Uterus (tissue), 4 donors: ENCODE data around the gene KRTAP19-7. TPM values are rescaled to one million over a fixed set of nuclear protein-coding genes. Genes with fewer than 3 reads are reported as not detected.

ENCODE experiments used
- DNase-seq, 2 donors: peaks; one replicate each; pipeline ENCODE4 v3.0.0-alpha.2; 2019 to 2020
- H3K27ac ChIP-seq, 2 donors: fragments of 200-600 bp; sonication (generic); 1 replicate in 1 of 2; 2 replicates in 1 of 2; pipeline ENCODE4 v1.5.1; 2016 to 2018
- H3K27me3 ChIP-seq, 2 donors: fragments of 200-600 bp; sonication (generic); one replicate each; pipeline ENCODE4 v1.5.1; 2018 to 2019; ENCODE audit warnings: control low read depth in 1 of 2
- H3K36me3 ChIP-seq, 2 donors: fragments of 200-600 bp; sonication (generic); one replicate each; pipeline ENCODE4 v1.5.1; 2019; ENCODE audit warnings: control low read depth in 1 of 2
- H3K4me1 ChIP-seq, 2 donors: fragments of 200-600 bp; sonication (generic); one replicate each; pipeline ENCODE4 v1.5.1; 2018 to 2019; ENCODE audit warnings: control low read depth in 1 of 2
- H3K4me3 ChIP-seq, 2 donors: fragments of 200-600 bp; sonication (generic); 1 replicate in 1 of 2; 2 replicates in 1 of 2; pipeline ENCODE4 v1.5.1; 2018 to 2019; ENCODE audit warnings: mild to moderate bottlenecking in 1 of 2
- H3K9me3 ChIP-seq, 2 donors: fragments of 200-600 bp; sonication (generic); one replicate each; pipeline ENCODE4 v1.5.1; 2019; ENCODE audit warnings: control low read depth in 1 of 2
- POLR2A ChIP-seq, 2 donors: fragments of 450-650 bp; IDR thresholded peaks; one replicate each; pipeline ENCODE4 v1.6.1; 2016; ENCODE audit warnings: antibody characterized with exemption in 2 of 2, mild to moderate bottlenecking in 1 of 2, moderate library complexity in 1 of 2
- intact Hi-C: fragments of 100-400 bp; cut with DNase I; formaldehyde crosslinking; loops from one replicate; pipeline ENCODE4 v1.15.1; 2023; ENCODE audit warnings: low total_unique reads
- total RNA-seq, 4 donors: library from RNA; depleted of rRNA in 3 of 4; stranded (reverse); fragments of >200 nt in 3 of 4; gene quantifications; one replicate each; pipeline versions ENCODE4 v1.1.0 to v1.2.4, GENCODE V29; 2014 to 2023
- TF ChIP-seq, protein P1 (sequence below), 4 experiments: fragments of 200-600 bp in 2 of 4; fragments of 450-650 bp in 2 of 4; sonication (generic) in 2 of 4; IDR thresholded peaks; one replicate each; pipeline ENCODE4 v1.5.1; 2016 to 2019; ENCODE audit warnings: antibody characterized with exemption in 4 of 4, mild to moderate bottlenecking in 2 of 4, moderate library complexity in 1 of 4
- donor health status: DM: yes; HTN: yes; CAD: no.

The KRTAP19-7 gene
- total RNA-seq, 4 donors from 2014 or later = not detected

DNA sequence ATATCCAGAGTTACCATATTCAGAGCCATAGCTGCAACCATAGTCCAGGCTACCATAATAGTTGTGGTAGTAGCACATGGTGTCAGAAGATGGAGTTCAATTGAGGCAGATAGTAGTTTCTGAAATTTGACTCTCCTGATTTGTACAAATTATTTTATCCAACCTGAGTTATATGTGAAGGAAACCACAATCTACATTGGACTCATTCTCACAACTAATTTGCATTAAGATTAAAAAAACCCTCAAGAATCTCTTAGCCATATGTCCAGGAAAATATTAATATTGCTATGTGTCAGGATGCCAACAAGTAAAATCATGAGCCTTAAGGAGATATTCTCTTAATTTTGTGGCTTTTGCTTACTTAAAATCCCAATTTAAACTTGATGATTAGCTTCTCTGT lies 29.2 kb upstream of the KRTAP19-7 start, which contains the start of gene KRTAP22-2:
Gene KRTAP22-2 (minus strand): TSS at position 101 of the 400 bp plus-strand sequence.
- Histone ChIP-seq H3K27ac (no peak within 1 kb of the TSS), H3K9me3 (no peaks in the 10 kb centered on the region), H3K4me3 (no peak within 1 kb of the TSS), H3K27me3 (no peaks in the 10 kb centered on the region), H3K4me1 (no peaks in the 10 kb centered on the region), H3K36me3 (no peaks in the 10 kb centered on the region)
- intact Hi-C loops = no loop called here
- no peak for DNase-seq
- TF ChIP-seq, protein P1, sequence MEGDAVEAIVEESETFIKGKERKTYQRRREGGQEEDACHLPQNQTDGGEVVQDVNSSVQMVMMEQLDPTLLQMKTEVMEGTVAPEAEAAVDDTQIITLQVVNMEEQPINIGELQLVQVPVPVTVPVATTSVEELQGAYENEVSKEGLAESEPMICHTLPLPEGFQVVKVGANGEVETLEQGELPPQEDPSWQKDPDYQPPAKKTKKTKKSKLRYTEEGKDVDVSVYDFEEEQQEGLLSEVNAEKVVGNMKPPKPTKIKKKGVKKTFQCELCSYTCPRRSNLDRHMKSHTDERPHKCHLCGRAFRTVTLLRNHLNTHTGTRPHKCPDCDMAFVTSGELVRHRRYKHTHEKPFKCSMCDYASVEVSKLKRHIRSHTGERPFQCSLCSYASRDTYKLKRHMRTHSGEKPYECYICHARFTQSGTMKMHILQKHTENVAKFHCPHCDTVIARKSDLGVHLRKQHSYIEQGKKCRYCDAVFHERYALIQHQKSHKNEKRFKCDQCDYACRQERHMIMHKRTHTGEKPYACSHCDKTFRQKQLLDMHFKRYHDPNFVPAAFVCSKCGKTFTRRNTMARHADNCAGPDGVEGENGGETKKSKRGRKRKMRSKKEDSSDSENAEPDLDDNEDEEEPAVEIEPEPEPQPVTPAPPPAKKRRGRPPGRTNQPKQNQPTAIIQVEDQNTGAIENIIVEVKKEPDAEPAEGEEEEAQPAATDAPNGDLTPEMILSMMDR (IDR thresholded peaks at IDR 0.05) = no peak
- no peak for TF ChIP-seq POLR2A (IDR thresholded peaks at IDR 0.05)

DNA sequence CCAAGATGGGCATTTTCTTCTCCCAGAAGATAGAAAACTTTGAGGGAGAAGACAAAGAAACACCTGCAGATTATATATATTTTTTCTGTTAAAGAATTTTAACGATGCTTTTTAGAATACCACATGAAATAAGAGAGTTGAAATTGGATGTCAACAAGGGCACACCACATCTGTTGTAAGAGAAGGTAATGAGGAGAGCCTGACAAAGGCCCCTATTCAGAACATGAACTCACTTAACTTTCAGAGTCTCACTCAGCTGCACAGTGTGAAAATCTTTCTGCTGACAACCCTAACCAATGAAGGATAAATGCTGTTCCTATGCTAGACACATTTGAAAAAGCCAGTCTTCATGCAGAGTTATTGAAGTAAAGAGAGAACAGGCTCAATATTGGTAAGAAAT lies 21.8 kb upstream of the KRTAP19-7 start:
- intact Hi-C loops = no loop called here
- H3K27ac ChIP-seq = no peak overlapping the region
- no peak for TF ChIP-seq POLR2A (IDR thresholded peaks at IDR 0.05)
- TF ChIP-seq, protein P1 (IDR thresholded peaks at IDR 0.05) = no peak
- H3K4me1 ChIP-seq = no peaks in the 10 kb centered on the region
- no peaks in the 10 kb centered on the region for H3K9me3 ChIP-seq
- DNase-seq = no peak
- no peak overlapping the region for H3K4me3 ChIP-seq
- no peaks in the 10 kb centered on the region for H3K27me3 ChIP-seq
- H3K36me3 ChIP-seq = no peaks in the 10 kb centered on the region

DNA sequence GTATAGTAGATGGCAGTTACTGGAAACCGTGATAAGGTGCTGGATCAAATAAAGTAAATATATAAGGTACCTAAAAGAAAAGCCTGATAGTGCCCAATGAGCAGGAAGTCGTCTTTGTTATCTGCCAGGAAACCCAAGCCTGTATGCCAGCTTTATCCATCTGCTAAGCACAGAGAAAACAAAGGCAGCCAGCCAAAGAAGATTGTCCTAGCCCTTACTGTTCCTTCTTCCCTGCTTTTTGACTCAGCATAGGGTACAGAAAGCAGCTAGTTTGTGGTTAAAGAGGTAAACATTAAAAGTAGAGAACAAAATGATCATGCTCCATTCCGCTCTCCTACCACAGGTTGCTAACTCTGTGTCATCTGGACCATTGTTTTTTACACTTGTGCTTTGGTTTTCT lies 19.0 kb upstream of the KRTAP19-7 start:
- DNase-seq = no peak
- Histone ChIP-seq H3K27ac (no peak overlapping the region), H3K36me3 (no peaks in the 10 kb centered on the region), H3K4me1 (no peaks in the 10 kb centered on the region), H3K27me3 (no peaks in the 10 kb centered on the region), H3K4me3 (no peak overlapping the region), H3K9me3 (no peaks in the 10 kb centered on the region)
- intact Hi-C loops = no loop called here
- no peak for TF ChIP-seq POLR2A (IDR thresholded peaks at IDR 0.05)
- TF ChIP-seq, protein P1 (IDR thresholded peaks at IDR 0.05) = no peak

DNA sequence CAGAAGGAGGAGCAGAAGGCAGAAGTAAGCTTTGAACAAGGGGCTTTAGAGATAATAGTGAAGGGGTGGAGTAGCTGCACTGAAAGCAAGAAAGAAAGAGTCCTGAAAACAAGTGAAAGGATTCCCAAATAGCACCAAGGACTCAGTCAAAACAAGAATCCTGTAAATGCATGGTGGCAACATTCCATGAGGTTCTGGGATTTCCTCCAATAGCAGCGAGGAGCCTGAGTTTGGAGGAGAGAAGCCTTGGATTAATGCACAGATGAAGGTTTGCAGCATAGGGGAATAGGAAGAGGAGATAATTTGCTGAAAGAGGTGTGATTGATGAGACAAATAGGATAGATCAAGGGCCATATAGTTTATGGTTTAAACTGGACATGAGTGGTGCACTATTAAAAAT lies 18.2 kb upstream of the KRTAP19-7 start:
- intact Hi-C loops = no loop called here

DNA sequence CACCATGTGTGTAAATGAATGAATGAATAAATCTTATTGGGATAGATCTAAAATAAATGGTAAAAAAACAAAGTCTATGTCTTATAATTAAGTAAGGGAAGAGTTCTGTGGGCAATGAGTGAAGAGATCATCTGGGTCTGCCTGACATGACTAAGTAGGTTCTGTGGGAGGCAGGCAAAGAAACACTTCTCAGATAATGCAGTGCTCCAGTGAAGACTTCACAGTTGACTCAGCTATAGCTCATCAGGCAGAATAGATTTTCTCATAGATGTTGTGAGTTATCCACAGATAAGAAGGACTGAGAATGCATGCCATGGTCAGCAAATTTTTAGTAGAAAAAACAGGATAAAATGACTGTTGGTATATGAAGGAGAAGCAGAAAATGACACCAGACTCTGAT lies 16.7 kb upstream of the KRTAP19-7 start:
- H3K27me3 ChIP-seq = no peaks in the 10 kb centered on the region
- DNase-seq = no peak
- intact Hi-C loops = no loop called here
- H3K36me3 ChIP-seq = no peaks in the 10 kb centered on the region
- no peak overlapping the region for H3K4me3 ChIP-seq
- no peaks in the 10 kb centered on the region for H3K4me1 ChIP-seq
- no peak overlapping the region for H3K27ac ChIP-seq
- no peak for TF ChIP-seq POLR2A (IDR thresholded peaks at IDR 0.05)
- TF ChIP-seq, protein P1 (IDR thresholded peaks at IDR 0.05) = no peak
- no peaks in the 10 kb centered on the region for H3K9me3 ChIP-seq

More for the DNA sequence above, 18.2 kb upstream of the KRTAP19-7 start:
- Histone ChIP-seq H3K36me3 (no peaks in the 10 kb centered on the region), H3K4me3 (no peak overlapping the region), H3K27ac (no peak overlapping the region), H3K9me3 (no peaks in the 10 kb centered on the region), H3K27me3 (no peaks in the 10 kb centered on the region), H3K4me1 (no peaks in the 10 kb centered on the region)
- no peak for DNase-seq
- TF ChIP-seq POLR2A (IDR thresholded peaks at IDR 0.05) = no peak
- TF ChIP-seq, protein P1 (IDR thresholded peaks at IDR 0.05) = no peak
